Measurements from ENCODE around the gene SRF.

GRCh38 chr6:43205849-43206248 is 34.8 kb downstream of the SRF start:
- TF ChIP-seq CTCF (conservative IDR thresholded peaks at IDR 0.05; ENCODE audit: low read length) (no peak), EZH2phosphoT487 (IDR thresholded peaks at IDR 0.05; ENCODE audit: borderline replicate concordance) (no peak)
